PFSK-1 (cell line): ENCODE data around the gene PTER.

Source experiments
- FOXP2 ChIP-seq: optimal IDR thresholded peaks from 2 replicates; pipeline ENCODE3; 2011; ENCODE audit warnings: borderline replicate concordance, control low read depth, inconsistent platforms; ENCODE audit not compliant: insufficient read depth; ENCODE audit errors: extremely low read length, extremely low read depth
- POLR2AphosphoS5 ChIP-seq: IDR thresholded peaks from 2 replicates; pipeline ENCODE4 v1.6.1; 2012; ENCODE audit warnings: low read depth, mild to moderate bottlenecking, control low read depth, low read length, moderate library complexity
- TAF1 ChIP-seq: IDR thresholded peaks from 2 replicates; pipeline ENCODE4 v1.6.1; 2012; ENCODE audit warnings: low read length, control low read depth, borderline replicate concordance; ENCODE audit not compliant: insufficient read depth
- TF ChIP-seq, protein P1 (sequence below), 2 experiments: IDR thresholded peaks; 2 replicates each; pipeline versions ENCODE4 v1.6.1 to v1.8.0; 2011 to 2012; ENCODE audit warnings: low read depth in 2 of 2, low read length in 2 of 2, control low read depth in 1 of 2, inconsistent platforms in 1 of 2, mild to moderate bottlenecking in 1 of 2, moderate library complexity in 1 of 2; ENCODE audit not compliant: insufficient read depth in 1 of 2

- TF ChIP-seq FOXP2 (no peak), TAF1 (no peak), POLR2AphosphoS5 (no peak)
- TF ChIP-seq, protein P1, sequence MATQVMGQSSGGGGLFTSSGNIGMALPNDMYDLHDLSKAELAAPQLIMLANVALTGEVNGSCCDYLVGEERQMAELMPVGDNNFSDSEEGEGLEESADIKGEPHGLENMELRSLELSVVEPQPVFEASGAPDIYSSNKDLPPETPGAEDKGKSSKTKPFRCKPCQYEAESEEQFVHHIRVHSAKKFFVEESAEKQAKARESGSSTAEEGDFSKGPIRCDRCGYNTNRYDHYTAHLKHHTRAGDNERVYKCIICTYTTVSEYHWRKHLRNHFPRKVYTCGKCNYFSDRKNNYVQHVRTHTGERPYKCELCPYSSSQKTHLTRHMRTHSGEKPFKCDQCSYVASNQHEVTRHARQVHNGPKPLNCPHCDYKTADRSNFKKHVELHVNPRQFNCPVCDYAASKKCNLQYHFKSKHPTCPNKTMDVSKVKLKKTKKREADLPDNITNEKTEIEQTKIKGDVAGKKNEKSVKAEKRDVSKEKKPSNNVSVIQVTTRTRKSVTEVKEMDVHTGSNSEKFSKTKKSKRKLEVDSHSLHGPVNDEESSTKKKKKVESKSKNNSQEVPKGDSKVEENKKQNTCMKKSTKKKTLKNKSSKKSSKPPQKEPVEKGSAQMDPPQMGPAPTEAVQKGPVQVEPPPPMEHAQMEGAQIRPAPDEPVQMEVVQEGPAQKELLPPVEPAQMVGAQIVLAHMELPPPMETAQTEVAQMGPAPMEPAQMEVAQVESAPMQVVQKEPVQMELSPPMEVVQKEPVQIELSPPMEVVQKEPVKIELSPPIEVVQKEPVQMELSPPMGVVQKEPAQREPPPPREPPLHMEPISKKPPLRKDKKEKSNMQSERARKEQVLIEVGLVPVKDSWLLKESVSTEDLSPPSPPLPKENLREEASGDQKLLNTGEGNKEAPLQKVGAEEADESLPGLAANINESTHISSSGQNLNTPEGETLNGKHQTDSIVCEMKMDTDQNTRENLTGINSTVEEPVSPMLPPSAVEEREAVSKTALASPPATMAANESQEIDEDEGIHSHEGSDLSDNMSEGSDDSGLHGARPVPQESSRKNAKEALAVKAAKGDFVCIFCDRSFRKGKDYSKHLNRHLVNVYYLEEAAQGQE (IDR thresholded peaks at IDR 0.05; ENCODE audit: insufficient read depth in 1 of 2, low read depth in 2 of 2, low read length in 2 of 2), result no peak
Observed at GRCh38 chr10:16519250-16519907, 82.6 kb downstream of the PTER start.
